SK-N-SH (cell line): ENCODE results near the gene UGT1A10.

Experiments
- ELF1 ChIP-seq: IDR thresholded peaks from 2 replicates; pipeline ENCODE4 v1.4.0; 2012
- EZH2phosphoT487 ChIP-seq: fragments of 200-600 bp; sonication (generic); IDR thresholded peaks from 2 replicates; pipeline ENCODE4 v1.6.1; 2017; ENCODE audit warnings: low read depth, mixed run types, mild to moderate bottlenecking, antibody characterized with exemption, moderate library complexity, borderline replicate concordance
- MXI1 ChIP-seq: IDR thresholded peaks from 2 replicates; pipeline ENCODE4 v1.6.1; 2012; ENCODE audit warnings: mild to moderate bottlenecking, low read depth, low read length, improper control_type of control experiment
- RAD21 ChIP-seq: IDR thresholded peaks from 2 replicates; pipeline ENCODE4 v1.6.1; 2012; ENCODE audit warnings: mild to moderate bottlenecking, low read length
- SMC3 ChIP-seq: IDR thresholded peaks from 2 replicates; pipeline ENCODE4 v1.6.1; 2012; ENCODE audit warnings: low read depth, low read length, improper control_type of control experiment
- TAF1 ChIP-seq: IDR thresholded peaks from 2 replicates; pipeline ENCODE4 v1.6.1; 2012; ENCODE audit warnings: low read depth, mild to moderate bottlenecking, low read length, moderate library complexity, borderline replicate concordance
- TCF12 ChIP-seq: IDR thresholded peaks from 2 replicates; pipeline ENCODE4 v1.4.0; 2012
- TEAD4 ChIP-seq: IDR thresholded peaks from 2 replicates; pipeline ENCODE4 v1.4.0; 2012; ENCODE audit warnings: mild to moderate bottlenecking, borderline replicate concordance; ENCODE audit not compliant: insufficient read depth
- TF ChIP-seq, protein P1 (sequence below): fragments of 200-600 bp; sonication (generic); IDR thresholded peaks from 2 replicates; pipeline ENCODE4 v1.6.1; 2017; ENCODE audit warnings: antibody characterized with exemption, mild to moderate bottlenecking, moderate library complexity
- TF ChIP-seq, protein P2 (sequence below): IDR thresholded peaks from 2 replicates; pipeline ENCODE4 v1.4.0; 2012; ENCODE audit warnings: low read depth
- TF ChIP-seq, protein P3 (sequence below): IDR thresholded peaks from 2 replicates; pipeline ENCODE4 v1.4.0; 2012; ENCODE audit warnings: low read depth, borderline replicate concordance
- TF ChIP-seq, protein P4 (sequence below): IDR thresholded peaks from 2 replicates; pipeline ENCODE4 v1.6.1; 2012; ENCODE audit warnings: mild to moderate bottlenecking, low read depth, low read length, moderate library complexity

DNA sequence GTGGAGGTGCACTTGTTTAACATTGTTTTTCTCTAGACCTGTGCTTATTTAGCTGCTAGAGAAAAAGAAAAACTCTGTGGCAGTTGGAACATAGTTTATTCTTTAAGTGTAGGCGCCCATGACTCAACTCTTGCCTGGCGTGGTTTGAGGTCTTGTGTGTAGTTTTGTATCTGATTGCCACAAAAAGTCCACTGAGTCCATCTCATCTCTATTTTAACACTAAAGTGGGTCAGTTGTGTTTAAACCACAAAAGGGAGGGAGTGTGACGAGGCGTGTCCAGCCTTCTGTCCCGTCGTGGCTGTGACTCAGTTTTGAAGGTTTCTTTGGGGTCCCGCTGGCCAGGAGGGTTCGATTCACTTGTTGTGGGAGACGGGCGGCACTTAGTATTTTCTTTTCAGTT, 20.2 kb downstream of the UGT1A10 start:
- TF ChIP-seq TEAD4 (no peak), ELF1 (no peak), TCF12 (no peak), EZH2phosphoT487 (no peak), SMC3 (no peak), MXI1 (no peak), TAF1 (no peak), RAD21 (no peak)
- TF ChIP-seq, protein P1, sequence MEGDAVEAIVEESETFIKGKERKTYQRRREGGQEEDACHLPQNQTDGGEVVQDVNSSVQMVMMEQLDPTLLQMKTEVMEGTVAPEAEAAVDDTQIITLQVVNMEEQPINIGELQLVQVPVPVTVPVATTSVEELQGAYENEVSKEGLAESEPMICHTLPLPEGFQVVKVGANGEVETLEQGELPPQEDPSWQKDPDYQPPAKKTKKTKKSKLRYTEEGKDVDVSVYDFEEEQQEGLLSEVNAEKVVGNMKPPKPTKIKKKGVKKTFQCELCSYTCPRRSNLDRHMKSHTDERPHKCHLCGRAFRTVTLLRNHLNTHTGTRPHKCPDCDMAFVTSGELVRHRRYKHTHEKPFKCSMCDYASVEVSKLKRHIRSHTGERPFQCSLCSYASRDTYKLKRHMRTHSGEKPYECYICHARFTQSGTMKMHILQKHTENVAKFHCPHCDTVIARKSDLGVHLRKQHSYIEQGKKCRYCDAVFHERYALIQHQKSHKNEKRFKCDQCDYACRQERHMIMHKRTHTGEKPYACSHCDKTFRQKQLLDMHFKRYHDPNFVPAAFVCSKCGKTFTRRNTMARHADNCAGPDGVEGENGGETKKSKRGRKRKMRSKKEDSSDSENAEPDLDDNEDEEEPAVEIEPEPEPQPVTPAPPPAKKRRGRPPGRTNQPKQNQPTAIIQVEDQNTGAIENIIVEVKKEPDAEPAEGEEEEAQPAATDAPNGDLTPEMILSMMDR, result no peak
- TF ChIP-seq, protein P2, sequence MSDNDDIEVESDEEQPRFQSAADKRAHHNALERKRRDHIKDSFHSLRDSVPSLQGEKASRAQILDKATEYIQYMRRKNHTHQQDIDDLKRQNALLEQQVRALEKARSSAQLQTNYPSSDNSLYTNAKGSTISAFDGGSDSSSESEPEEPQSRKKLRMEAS, result no peak
- TF ChIP-seq, protein P3, sequence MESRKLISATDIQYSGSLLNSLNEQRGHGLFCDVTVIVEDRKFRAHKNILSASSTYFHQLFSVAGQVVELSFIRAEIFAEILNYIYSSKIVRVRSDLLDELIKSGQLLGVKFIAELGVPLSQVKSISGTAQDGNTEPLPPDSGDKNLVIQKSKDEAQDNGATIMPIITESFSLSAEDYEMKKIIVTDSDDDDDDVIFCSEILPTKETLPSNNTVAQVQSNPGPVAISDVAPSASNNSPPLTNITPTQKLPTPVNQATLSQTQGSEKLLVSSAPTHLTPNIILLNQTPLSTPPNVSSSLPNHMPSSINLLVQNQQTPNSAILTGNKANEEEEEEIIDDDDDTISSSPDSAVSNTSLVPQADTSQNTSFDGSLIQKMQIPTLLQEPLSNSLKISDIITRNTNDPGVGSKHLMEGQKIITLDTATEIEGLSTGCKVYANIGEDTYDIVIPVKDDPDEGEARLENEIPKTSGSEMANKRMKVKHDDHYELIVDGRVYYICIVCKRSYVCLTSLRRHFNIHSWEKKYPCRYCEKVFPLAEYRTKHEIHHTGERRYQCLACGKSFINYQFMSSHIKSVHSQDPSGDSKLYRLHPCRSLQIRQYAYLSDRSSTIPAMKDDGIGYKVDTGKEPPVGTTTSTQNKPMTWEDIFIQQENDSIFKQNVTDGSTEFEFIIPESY, result no peak
- TF ChIP-seq, protein P4, sequence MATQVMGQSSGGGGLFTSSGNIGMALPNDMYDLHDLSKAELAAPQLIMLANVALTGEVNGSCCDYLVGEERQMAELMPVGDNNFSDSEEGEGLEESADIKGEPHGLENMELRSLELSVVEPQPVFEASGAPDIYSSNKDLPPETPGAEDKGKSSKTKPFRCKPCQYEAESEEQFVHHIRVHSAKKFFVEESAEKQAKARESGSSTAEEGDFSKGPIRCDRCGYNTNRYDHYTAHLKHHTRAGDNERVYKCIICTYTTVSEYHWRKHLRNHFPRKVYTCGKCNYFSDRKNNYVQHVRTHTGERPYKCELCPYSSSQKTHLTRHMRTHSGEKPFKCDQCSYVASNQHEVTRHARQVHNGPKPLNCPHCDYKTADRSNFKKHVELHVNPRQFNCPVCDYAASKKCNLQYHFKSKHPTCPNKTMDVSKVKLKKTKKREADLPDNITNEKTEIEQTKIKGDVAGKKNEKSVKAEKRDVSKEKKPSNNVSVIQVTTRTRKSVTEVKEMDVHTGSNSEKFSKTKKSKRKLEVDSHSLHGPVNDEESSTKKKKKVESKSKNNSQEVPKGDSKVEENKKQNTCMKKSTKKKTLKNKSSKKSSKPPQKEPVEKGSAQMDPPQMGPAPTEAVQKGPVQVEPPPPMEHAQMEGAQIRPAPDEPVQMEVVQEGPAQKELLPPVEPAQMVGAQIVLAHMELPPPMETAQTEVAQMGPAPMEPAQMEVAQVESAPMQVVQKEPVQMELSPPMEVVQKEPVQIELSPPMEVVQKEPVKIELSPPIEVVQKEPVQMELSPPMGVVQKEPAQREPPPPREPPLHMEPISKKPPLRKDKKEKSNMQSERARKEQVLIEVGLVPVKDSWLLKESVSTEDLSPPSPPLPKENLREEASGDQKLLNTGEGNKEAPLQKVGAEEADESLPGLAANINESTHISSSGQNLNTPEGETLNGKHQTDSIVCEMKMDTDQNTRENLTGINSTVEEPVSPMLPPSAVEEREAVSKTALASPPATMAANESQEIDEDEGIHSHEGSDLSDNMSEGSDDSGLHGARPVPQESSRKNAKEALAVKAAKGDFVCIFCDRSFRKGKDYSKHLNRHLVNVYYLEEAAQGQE, result no peak
